HL-60 (cell line): Measurements from ENCODE around the gene DZIP3.

Experiments
- CTCF ChIP-seq: IDR thresholded peaks from one replicate; pipeline ENCODE4 v1.5.1; 2011; ENCODE audit warnings: low read length, control low read depth, inconsistent platforms; ENCODE audit not compliant: insufficient read depth
- GABPA ChIP-seq: IDR thresholded peaks from 2 replicates; pipeline ENCODE4 v1.6.1; 2012; ENCODE audit warnings: low read depth
- POLR2AphosphoS5 ChIP-seq: IDR thresholded peaks from 2 replicates; pipeline ENCODE4 v1.6.1; 2012; ENCODE audit warnings: low read depth
- TF ChIP-seq, protein P1 (sequence below): IDR thresholded peaks from 2 replicates; pipeline ENCODE4 v1.6.1; 2012; ENCODE audit warnings: low read depth; ENCODE audit not compliant: insufficient replicate concordance

DNA sequence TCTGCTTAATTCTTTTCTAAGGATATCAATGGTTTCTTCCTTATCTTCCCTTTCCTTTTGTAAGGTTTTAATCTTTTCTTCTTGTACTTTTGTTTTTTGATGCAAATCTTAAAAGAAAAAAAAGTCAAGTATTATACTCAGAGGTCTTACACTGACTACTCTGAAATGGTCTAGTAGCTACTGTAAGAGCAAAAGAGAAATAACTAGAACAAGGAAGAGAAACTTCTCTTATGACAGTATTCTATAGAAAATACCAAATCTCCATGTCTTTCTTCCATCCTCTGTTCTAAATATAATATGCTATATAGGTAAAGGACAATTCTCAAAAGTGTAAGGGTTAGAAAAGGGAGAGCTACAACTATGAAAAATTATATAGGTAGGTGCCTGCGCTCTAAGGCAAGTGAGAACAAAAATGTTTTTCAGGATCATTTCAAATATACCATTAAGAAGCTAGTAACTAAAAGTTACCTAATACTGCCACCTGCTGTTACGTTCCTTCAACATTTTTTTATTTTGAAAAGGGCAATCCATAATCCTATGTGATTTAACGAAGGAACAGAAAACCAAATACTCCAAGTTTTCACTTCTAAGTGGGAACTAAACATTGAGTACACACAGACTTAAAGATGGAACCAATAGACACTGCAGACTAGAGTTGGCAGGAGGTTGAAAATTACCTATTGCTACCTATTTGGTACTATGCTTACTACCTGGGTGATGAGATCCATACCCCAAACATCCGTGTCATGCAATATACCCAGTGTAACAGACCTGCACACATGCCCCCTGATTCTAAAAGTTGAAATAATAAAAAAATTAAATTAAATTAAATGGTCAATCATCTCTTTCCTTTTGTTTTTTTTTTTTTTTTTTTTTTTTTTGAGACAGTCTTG is 37.0 kb upstream of the DZIP3 start:
- no peak for TF ChIP-seq POLR2AphosphoS5
- TF ChIP-seq CTCF: no peak
- TF ChIP-seq, protein P1, sequence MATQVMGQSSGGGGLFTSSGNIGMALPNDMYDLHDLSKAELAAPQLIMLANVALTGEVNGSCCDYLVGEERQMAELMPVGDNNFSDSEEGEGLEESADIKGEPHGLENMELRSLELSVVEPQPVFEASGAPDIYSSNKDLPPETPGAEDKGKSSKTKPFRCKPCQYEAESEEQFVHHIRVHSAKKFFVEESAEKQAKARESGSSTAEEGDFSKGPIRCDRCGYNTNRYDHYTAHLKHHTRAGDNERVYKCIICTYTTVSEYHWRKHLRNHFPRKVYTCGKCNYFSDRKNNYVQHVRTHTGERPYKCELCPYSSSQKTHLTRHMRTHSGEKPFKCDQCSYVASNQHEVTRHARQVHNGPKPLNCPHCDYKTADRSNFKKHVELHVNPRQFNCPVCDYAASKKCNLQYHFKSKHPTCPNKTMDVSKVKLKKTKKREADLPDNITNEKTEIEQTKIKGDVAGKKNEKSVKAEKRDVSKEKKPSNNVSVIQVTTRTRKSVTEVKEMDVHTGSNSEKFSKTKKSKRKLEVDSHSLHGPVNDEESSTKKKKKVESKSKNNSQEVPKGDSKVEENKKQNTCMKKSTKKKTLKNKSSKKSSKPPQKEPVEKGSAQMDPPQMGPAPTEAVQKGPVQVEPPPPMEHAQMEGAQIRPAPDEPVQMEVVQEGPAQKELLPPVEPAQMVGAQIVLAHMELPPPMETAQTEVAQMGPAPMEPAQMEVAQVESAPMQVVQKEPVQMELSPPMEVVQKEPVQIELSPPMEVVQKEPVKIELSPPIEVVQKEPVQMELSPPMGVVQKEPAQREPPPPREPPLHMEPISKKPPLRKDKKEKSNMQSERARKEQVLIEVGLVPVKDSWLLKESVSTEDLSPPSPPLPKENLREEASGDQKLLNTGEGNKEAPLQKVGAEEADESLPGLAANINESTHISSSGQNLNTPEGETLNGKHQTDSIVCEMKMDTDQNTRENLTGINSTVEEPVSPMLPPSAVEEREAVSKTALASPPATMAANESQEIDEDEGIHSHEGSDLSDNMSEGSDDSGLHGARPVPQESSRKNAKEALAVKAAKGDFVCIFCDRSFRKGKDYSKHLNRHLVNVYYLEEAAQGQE: no peak
- TF ChIP-seq GABPA: no peak
